ENCODE results near the gene TMC3. TPM values are rescaled to one million over a fixed set of nuclear protein-coding genes. Genes with fewer than 3 reads are reported as not detected.

Gene TMC3
- total RNA-seq, 1 donor from 2014 or later = not detected

GRCh38 chr15:81289910-81290309 is 84.1 kb downstream of the TMC3 start:
- intact Hi-C loops (cut with DNase I) = no loop called here
- no peak for DNase-seq (ENCODE audit: low spot score)

- intact Hi-C loops (cut with DNase I) = no loop called here
- DNase-seq (ENCODE audit: low spot score) = no peak
Observed at GRCh38 chr15:81288616-81289015, 85.4 kb downstream of the TMC3 start.

- intact Hi-C loops (cut with DNase I) = no loop called here
Observed at GRCh38 chr15:81288040-81288439, 86.0 kb downstream of the TMC3 start.

GRCh38 chr15:81286621-81287121 is 87.3 kb downstream of the TMC3 start:
- intact Hi-C loops (cut with DNase I) = no loop called here

More at GRCh38 chr15:81288040-81288439, 86.0 kb downstream of the TMC3 start:
- DNase-seq (ENCODE audit: low spot score) = peak; percentile 65

GRCh38 chr15:81285461-81285860 is 88.6 kb downstream of the TMC3 start:
- intact Hi-C loops (cut with DNase I) = no loop called here
- peak; percentile 17 for DNase-seq (ENCODE audit: low spot score)

More at GRCh38 chr15:81286621-81287121, 87.3 kb downstream of the TMC3 start:
- peak; percentile 35 for DNase-seq (ENCODE audit: low spot score)

GRCh38 chr15:81284256-81285031 is 89.6 kb downstream of the TMC3 start:
- DNase-seq (ENCODE audit: low spot score) = peak; percentile 58
- intact Hi-C loops (cut with DNase I) = no loop called here

GRCh38 chr15:81282911-81283310 is 91.1 kb downstream of the TMC3 start:
- intact Hi-C loops (cut with DNase I) = no loop called here
- peak; percentile 29 for DNase-seq (ENCODE audit: low spot score)

GRCh38 chr15:81282606-81282895 is 91.5 kb downstream of the TMC3 start:
- no peak for DNase-seq (ENCODE audit: low spot score)

GRCh38 chr15:81281766-81282605 is 92.0 kb downstream of the TMC3 start:
- intact Hi-C loops (cut with DNase I) = no loop called here
- peak; percentile 43 for DNase-seq (ENCODE audit: low spot score)

More at GRCh38 chr15:81282606-81282895, 91.5 kb downstream of the TMC3 start:
- intact Hi-C loops (cut with DNase I) = no loop called here

- no peak for DNase-seq (ENCODE audit: low spot score)
- intact Hi-C loops (cut with DNase I) = no loop called here
Observed at GRCh38 chr15:81281456-81281735, 92.6 kb downstream of the TMC3 start.

Other genes with a start within 250 kb of the TMC3 start
- gene CFAP161, start 239.9 kb downstream of the TMC3 start, total RNA-seq = 1.7 TPM
- gene IL16, start 177.3 kb downstream of the TMC3 start, total RNA-seq = 2.5 TPM
- gene STARD5, start 50.1 kb downstream of the TMC3 start, total RNA-seq = 1.3 TPM